HG03139 (cell line): ENCODE results near the gene HOXA3.
A peak's percentile ranks its signal among the peaks of the same experiment; 100 is the strongest.

ENCODE experiments used
- ATAC-seq: cut with Tn5 transposase; IDR thresholded peaks from one replicate; pipeline ENCODE4 v1.9.1; 2021; ENCODE audit not compliant: unreplicated experiment

Gene HOXA3

DNA sequence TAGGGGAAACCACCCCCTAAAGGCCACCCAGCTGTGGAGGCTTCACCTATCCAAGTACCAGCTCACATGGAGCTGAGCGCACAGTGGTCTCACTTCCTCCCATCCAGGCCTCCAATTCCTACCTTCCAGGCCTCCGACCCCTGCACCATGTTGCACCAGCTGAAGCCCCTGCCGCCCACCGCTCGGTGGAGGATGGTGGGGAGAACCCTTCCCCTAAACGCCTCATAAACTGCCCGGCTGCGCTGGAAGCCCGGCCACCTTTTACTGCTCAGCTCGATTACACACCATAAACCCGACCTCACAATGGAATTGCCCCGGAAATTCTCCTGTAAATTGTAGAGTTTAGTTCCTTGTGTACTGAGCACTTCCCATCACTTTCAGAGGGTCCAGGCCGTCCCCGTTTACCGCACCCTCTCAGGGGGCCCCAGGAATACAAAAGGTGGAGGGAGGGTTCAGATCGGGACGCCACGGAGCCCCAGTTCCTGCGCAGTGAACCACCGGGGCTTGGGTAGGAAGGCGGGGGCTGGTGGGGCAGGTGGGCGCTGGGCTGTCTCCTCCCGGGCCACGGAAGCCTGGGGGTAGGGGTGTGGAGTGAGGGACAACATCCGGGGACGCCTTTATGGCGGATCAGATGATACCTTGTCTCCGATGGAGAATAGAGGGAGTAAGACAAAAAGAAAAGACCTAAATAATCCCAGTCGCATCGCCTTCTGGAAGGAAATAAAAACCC is 5.5 kb upstream of the HOXA3 start:
- no peak for ATAC-seq

DNA sequence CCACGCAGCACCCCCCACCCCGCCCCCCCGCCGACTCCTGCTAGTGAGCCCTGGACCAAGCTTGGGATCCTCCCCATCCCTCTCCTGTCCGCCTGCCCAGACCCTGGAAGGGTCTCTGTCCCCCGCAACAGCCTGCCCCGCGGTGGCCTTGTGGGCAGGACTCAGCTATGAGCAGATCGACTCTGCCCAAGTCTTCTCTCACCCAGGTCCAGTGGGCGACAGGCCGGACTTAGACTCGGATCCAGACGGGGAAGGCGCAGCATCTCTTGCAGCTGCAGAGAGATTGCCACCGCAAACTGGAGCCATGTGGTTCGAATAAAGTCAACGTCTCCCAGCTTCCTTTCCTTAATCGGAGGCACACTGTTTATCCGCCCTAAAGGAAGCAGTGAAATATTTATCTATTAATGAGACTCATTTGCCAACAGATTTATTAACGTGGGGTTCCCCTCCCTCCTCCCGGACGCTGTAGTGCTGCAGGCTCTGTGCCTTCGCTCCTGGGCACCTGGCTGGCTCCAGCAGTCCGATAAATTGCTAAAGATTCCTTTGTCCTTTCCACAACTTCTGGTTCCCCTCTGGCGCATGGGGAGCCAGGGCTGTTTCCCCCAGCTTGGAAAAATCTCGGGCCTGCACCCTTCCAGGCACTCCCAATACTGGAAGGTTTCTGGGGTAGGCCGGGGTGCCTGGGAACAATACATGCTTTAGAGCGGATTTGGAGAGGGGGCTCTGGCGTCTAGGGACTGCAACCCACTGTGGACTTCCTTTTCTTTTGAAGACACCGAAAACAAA is 4.7 kb upstream of the HOXA3 start:
- no peak for ATAC-seq

DNA sequence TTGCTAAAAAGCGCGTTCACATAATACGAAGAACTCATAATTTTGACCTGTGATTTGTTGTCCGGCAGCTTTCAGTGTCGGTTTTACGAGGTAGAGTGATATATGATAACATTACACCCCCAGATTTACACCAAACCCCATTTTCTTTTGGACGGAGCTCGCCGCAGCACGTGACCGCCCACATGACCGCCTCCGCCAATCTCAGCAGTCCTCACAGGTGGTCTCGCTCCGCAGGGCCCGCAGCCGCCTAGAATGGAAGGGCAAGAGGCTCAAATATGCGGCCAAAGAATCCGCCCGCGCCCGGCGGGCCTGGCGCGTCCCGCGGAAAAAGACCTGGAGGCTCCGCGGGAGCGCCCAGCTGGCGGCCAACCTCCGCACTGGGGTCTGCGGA is 4.1 kb upstream of the HOXA3 start, which contains the start of gene HOXA7:
Gene HOXA7, minus strand, starts transcription at position 168 of the 391 bp plus-strand sequence. Its CDS starts 130 bp downstream, at position 38.
- ATAC-seq = no peak

DNA sequence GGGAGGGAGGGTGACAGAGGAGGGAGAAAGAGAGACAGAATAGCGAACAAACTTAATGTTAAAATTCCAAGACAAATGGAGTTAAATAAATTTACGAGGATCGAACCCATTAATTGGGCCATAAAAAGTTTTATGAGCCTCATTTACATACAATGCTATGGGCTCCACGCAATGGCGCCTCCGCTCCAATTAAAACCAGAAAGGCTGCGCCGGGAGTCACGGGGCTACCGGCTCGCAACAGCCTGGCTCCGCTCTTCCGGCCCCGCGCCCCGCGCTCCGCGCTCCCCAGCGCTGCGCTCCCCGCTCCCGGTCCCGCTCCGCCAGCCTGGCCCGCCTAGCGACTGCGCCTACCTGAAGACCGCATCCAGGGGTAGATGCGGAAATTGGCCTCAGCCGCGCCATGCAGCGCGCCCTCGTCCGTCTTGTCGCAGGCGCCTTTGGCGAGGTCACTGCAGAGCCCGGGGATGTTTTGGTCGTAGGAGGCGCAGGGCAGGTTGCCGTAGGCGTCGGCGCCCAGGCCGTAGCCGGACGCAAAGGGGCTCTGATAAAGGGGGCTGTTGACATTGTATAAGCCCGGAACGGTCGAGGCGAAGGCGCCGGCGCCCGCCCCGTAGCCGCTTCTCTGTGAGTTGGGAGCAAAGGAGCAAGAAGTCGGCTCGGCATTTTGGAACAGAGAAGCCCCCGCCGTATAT is 3.6 kb upstream of the HOXA3 start:
- ATAC-seq = no peak

DNA sequence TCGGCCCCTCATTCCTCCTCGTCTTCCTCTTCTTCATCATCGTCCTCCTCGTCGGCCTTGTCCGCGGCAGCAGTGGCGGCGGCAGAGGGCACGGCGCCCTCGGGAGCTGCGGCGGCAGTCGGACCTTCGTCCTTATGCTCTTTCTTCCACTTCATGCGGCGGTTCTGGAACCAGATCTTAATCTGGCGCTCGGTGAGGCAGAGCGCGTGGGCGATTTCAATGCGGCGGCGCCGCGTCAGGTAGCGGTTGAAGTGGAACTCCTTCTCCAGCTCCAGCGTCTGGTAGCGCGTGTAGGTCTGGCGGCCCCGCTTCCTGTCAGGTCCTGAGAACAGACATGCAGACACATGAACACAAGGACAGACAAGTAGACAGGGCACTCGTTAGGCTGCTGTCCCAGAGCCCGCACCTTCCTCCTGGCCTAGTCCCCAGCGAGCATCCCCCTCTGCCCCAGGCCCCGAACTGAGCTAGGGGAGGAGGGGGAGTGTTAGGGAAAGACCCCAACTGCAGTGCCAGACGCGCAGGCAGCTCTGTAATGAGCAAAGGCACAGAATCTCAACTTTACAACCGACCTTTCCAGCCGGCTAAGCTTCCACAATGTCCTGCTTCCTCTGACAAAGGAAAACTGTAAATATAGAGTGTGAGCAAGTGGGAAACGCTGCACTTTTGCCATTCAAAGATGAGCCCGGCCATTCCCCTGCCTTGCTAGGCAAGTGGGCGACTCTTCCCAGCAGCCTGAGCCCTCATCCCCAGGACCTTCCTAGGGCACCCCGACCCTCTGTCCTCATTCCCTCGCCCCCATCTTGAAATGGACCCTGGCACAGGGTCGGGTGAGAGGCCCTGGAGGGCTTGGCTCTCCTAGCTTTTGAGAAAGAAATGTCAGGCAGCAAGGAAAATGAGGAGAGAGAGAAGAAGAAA is 2.8 kb upstream of the HOXA3 start:
- ATAC-seq = no peak

DNA sequence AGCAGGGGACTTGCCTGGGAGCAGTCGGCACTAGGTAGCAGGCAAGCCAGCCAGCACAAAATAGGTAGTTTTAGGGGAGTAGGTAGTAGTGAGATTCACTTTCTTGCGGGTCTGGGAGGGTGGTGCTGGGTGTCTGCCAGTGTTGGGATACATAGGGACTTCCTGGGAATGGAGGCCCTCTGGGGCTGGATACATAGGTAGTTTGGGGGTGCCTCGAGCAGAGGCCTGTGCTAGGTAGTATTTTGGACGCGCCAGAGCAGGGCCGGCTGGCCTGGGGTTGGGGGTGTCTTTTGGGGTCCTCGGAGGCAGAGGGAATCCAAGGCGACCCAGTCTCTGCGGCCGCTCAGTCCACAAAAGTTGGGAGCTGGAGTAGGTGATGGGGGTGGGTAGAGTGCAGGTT is 2.0 kb upstream of the HOXA3 start:
- ATAC-seq = no peak

GRCh38 chr7:27153526-27153925 is 1.1 kb upstream of the HOXA3 start:
- ATAC-seq = no peak

- no peak for ATAC-seq
Observed at GRCh38 chr7:27152816-27153442, 546 bp upstream of the HOXA3 start.

GRCh38 chr7:27151341-27151930 is 947 bp downstream of the HOXA3 start:
- no peak for ATAC-seq

- ATAC-seq = peak; percentile 72
Observed at GRCh38 chr7:27150568-27151340, 1.6 kb downstream of the HOXA3 start.

DNA sequence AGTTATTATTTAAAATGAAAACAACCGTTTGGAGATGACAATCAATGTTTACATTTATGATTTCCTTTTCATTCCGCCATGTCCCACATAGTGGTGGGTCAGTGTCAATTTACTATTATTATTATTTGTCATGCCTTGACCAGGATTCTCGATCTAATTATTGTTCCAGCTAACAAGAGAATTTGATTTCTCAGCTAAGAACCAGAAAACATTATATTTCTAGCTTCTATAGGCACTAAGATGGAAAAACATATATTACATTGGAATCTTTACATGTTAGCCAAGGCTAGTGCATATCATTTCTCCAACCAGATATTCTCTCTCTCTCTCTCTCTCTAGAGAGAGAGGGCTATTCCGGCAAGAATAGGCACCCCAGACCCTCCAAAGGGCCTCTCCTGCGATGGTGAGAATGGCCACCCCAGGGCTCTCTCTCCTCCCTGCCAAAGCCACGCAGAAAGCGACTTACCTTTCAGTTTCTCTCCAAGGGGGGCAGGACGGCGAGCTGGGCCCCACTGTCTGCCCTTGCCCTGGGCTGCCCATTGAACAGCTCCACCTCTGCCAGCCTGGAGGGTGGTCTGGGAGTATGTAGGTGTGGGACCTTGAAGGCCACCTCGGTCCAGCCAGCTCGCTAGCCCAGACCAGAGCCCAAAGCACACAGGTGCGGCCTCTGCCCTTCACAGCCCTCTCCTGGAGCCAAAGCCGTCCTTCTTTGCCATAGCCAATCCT is 2.4 kb downstream of the HOXA3 start:
- no peak for ATAC-seq

- no peak for ATAC-seq
Observed at GRCh38 chr7:27148756-27149641, 3.4 kb downstream of the HOXA3 start.

DNA sequence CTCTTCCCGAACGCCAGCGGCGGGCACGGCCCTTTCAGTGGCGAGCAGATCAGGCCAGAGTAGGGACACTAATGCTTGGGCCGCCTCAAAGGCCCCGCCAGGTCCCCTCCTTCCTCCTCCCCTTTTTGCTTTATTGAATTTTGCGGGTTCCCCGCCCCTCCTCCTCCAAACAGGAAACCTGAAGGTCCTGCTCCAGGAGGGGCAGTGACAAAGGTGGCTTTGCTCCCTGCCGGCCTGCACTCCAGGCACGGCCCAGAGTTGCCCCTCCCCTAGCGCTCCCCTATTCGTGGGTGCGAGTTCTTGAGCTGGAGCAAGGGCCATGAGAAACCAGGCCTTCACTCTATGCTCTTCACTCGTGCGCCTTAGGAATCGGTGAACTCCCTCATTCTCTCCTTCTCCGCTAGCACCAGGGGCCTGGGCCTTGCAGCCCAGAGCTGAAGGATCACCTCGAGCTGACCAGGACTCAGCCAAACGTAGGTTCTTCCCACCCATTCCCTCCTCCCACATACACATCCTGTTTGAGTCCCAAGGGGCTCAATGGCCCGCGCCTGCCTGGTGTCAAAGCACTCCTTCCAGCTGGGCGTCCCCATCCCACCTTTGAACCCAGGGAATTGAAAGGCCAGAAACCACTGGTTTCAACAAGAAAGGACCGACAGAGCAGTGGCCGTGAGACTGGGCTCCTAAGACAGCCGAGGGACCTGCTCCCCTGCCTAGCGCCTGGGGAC is 4.2 kb downstream of the HOXA3 start:
- no peak for ATAC-seq

GRCh38 chr7:27147199-27148030 is 5.0 kb downstream of the HOXA3 start, which contains the start of gene HOXA6:
TSS of gene HOXA6 (minus strand) at chr7:27147774. CDS start at chr7:27147749, 25 bp downstream.
- ATAC-seq = no peak

- ATAC-seq = no peak
Observed at GRCh38 chr7:27146491-27147198, 5.7 kb downstream of the HOXA3 start.
